HG02973 (cell line): ENCODE measurements around the gene ZNF831.

ENCODE experiments used
- ATAC-seq: cut with Tn5 transposase; IDR thresholded peaks from one replicate; pipeline ENCODE4 v1.9.1; 2021; ENCODE audit warnings: moderate library complexity; ENCODE audit not compliant: unreplicated experiment

Gene ZNF831

DNA sequence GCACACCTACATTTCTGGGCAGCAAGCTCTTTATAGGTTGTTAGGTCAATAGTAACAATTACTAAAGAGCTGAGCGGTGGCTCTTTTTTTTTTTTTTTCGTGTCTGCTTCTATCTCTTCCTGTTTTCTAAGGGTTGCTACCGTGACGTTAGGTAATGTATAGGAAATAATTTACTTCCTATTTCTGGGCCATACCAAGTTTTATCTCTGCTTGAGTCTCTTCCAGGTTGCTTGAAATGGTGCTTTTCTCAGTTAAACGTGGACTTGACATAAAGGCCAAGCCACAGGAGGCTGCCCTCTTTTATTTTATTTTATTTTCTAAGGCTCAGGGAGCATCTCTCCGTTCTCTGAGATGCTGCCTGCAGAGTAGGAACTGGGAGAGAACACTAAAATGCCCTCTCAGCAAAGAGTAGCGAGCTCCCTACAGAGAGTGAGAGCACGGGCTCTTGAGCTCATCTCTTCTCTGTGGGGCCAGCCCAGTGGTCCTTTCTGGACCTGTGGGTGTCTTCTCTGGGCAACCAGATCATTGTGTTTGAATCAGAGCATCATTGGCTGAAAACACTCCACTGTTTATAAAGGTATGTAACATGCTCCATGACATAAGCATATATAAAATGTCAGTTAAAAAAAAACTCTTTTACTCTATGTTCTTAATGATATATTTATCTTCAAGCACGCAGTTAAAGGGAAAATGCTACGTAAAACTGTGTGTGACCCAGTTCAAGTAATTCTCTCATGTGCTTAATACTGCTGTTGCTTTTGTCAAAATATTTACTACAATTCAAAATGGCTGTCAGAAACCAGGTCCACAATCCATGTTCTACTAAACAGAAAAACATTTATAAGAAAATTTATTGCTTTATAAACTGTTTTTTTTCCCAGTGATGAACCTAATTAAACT lies at the start of gene ZNF831:
Gene ZNF831 (plus strand): TSS at position 191 of the 900 bp plus-strand sequence. CDS start 27,199 bp downstream, outside the sequence.
- ATAC-seq, result no peak

DNA sequence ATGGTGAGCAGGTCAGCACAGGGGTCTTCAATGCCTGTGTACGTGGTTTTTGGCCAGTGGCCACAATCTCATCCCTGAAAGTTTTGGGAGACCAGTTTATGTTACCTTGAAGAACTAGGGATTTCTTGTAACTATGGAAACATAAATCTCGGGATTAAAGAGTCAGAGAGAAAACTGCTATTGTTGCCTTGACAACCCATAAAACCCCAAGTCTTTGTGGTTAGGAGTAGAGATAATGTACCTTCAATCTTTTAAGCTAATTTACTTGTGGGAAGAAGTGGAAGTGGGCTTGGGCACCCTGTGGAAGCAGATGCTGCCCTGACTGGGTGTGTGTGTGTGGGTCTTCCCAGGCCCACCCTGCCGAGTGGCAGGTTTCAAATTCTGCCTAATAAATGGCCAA lies 46.1 kb upstream of the ZNF831 start:
- ATAC-seq, result no peak

DNA sequence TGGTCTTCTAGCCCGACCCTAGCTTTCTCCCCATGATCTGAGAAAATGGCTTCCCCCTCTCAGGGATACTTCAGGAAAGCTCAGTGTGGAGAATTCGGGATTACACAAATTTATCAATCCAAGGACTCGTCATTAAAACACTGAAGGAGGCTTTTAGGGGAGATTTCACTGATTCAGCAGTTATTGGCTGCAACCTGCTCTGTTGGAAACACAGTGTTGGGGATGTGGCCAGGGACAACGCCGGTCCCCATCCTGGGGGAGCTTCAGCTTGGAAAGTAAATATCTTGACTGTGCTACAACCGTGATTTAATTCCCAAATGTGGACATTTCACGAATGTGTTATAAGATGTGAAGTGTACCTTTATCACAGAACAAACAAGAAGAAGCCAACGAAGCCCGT lies 44.8 kb upstream of the ZNF831 start:
- no peak for ATAC-seq

DNA sequence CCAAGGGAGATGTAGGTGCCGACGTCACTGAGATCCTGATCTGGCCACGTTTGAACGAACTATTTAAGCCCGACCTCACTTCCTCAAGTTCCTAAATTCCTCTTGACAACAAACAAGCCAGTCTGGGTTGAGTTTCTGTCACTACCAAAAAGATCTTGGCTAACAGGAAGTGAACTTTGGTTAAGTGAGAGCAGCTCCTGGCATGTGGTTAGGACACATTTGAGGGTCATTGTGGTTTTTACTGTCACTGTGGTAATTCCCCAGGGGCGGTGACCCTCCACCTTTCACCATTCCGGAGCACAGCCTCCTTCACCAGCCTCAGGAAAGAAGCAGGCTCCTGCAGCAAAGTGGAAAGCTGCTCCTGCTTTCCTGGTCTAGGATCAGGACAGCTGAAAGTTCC lies 43.1 kb upstream of the ZNF831 start:
- ATAC-seq, result no peak

DNA sequence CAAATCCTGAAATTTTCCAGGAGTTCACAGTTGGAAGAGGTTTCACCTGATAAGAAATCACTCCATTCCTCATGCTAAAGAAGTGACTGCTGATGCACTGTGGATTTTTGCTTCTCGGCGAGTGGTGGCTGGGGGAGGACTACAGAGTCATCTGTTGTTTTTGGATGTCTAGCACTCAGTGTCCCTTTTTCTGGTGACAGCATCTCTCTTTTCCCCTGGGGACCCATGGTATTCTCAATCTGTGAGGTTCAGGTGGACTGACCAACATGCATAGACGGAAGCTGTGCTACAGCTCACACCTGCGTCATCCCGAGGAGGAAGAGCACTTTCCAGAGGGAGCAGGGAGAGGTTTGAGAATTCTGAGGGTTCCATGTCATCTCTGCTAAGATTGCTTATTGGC lies 42.7 kb upstream of the ZNF831 start:
- ATAC-seq, result no peak

DNA sequence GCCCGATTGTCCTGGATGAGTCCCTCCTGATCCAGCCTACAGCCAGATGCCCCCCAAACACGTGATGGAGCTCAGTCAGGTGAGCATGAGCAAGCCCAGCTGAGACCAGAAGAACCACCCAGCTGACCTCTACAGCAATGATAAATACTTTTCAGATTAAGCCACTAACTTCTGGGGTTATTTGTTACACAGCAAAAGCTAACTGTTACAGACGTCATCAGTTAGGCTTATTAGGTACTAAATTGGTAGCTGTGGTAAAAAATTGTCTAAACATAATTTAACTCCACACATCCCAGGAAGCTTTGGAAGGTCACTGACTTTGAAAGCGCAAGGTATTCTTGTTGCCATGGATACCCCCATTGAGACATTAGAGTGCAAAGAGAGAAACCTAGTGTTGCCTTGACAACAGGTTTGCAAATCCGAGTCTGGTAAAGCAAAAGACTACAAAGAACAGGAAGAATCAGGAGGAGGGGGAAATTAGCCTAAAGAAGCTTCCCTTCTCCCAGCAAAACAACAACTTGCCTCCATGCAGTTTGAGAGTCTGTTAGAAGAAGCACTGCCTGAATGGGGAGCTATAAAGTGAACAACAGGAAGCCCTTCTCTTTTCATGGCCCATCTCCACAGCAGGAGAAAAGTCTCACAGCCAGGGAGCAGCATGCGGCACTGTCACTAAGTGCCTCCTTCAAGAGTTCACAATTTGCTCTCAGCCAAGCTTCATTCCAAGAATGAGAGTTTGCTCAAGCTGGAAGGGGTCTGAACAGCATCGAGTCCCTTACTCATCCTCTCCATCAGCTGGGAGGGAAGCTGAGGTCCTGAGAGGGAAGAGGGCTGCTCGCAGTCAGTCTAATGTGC lies 41.7 kb upstream of the ZNF831 start:
- no peak for ATAC-seq

DNA sequence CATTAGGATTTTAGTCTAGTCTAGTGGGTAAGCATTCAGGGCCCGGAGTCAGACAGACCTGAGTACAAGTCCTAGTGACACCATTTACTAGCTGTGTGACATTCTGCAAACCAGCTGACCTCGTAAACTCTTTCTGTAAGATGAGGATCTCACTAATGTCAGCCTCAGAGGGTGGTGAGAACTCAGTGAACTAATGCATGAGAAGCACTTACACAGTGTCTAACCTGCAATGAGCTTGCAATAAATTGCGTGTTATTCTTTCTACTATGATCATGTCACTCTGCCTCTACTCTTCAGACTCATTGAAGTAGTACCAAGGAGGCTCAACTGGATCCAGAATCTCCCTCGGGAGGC lies 41.1 kb upstream of the ZNF831 start:
- no peak for ATAC-seq

DNA sequence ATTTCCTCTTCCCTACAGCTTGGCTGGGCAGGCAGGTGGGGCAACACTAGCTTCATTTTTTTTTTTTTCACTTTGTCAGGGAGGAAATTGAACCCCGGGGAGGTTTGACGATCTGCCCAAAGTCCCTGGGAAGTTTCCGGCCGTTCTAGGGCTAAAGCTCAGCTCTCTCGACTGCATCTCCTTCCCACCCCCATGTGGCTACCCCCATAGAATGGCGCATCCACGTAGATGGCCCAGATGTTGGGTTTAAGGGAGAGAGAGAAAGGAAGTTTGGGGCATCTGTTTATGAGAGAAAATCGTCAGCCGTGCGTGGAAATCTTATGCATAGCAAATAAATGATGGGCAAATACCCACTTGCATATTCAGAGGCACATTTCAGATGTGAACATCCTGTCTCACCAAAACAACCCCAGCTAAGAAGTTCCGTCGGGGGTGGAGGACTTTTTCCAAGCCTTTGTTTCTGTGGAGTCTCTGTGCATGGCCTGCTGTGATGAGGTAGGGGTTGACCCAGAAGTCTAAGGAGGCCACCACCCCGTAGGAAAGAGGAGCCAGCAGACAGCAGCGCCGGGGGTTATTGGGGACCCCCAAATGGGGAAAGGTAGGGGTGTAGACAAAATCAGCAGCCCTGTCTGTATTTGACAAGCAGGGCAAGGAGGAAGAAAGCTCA lies 40.5 kb upstream of the ZNF831 start:
- ATAC-seq, result no peak

DNA sequence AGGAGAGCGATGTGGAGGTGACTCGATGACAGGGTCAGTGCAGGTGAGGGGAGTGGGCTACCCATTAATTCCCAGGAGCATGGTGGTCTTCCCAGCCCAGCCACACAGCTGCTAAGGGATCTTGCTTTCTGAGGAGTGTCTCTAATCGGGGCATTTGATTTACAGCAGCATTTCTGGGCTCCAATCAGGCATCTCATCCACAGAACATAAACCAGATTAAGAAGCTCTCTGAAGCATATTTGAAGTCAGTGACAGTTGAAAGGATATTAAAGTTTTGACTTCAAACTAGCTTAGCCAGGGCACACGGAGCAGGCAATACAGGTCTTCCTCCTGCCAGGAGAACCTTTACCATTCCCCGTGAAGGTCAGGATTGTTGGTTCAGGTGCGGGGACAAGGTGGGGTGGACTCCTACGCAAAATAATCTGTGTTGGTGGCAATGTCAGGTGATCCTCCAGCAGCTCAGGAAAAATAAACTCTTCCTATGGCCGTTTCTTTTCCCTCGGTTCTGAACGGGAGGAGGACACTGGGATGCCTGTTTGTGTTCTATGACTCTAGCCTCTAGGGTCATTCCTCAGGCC lies 39.9 kb upstream of the ZNF831 start:
- no peak for ATAC-seq

DNA sequence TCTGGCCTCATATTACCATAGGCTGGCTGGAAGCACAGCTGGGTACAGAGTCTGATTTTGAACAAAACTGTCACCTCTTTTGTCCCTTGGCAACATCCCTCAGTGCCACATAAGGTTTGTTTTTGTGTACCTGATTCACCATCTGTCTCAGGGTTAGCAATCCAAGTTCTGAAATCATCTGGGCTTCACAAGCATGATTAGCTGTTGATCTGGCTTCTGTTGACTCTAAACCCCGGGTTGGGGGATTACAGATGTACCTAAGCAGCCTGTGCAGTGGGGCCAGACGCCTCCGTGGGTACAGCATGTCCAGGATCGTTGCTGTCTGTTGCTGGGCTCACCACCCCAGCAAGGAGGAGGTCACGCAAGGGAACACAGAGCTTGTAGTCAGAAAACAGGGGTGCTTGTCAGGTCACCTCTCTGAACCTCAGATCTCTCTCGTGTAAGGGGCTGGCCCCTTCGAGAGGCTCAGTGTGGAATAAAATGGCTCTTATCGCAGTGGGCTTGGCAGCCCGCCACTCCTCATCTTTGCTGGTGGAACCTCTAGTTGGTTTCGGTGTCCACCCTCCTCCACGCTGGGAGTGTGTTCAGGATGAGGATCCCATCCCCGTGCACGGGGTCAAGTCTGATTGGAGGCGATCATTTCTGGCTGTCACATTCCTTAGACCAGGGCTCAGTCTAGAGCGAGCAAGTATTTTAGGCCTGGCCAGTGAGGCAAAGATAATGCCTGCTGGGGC lies 39.2 kb upstream of the ZNF831 start:
- ATAC-seq, result no peak

DNA sequence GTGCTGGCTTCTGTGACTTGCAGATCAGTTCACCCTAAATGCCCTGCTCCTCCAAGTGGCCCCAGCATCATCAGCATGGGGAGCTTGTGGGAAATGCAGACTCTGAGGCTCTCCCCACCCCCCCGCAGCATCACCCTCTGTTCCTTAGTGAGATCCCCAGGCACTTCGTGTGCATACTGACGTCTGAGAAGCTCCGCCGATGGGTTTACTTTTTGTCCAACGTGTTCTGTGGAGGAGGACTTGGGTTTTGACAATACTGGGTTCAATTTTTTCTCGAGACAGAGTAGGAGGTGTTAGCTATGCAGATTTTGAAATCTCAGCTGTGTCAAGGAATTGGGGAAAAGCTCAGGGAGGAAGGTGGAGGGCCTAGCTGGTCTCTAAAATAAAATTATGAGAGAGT lies 38.3 kb upstream of the ZNF831 start:
- no peak for ATAC-seq

DNA sequence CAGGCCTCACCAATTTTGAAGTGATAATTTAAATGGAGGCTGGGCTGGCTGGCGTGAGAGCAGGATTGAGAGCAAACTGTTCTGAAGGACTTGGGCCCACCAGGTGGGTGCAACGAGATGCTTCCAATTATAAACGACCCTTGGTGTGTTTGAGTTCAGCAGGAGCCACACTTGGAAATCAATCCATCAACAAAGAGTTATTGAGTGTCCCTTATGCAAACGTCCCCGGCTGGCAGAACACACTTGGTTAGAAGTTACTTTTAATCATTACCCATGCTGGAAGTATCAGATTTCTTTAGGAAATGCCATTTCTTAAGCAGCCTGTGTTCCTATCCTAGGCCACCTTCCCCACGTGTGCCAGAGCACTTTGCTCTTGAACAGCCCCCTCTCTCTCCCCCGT lies 37.8 kb upstream of the ZNF831 start:
- ATAC-seq, result no peak

DNA sequence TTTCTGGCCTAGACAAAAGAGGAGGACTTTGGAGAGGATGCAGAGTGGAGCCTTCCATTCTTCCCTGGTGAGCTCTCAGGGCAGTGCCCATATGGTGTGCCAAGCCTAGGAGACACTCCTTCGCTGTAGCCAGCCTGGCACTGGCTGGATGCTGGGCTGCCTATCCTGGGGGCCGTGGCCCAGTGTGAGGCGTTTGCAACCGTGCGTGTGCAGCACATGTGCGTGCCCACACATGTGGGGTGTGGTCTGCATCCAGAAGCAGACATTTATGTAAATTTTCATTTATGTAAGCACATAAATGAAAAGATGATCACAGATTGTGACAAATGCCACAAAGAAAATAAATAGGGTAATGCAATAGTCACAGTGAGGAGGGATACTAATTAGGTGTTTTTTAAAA lies 35.8 kb upstream of the ZNF831 start:
- ATAC-seq, result no peak

DNA sequence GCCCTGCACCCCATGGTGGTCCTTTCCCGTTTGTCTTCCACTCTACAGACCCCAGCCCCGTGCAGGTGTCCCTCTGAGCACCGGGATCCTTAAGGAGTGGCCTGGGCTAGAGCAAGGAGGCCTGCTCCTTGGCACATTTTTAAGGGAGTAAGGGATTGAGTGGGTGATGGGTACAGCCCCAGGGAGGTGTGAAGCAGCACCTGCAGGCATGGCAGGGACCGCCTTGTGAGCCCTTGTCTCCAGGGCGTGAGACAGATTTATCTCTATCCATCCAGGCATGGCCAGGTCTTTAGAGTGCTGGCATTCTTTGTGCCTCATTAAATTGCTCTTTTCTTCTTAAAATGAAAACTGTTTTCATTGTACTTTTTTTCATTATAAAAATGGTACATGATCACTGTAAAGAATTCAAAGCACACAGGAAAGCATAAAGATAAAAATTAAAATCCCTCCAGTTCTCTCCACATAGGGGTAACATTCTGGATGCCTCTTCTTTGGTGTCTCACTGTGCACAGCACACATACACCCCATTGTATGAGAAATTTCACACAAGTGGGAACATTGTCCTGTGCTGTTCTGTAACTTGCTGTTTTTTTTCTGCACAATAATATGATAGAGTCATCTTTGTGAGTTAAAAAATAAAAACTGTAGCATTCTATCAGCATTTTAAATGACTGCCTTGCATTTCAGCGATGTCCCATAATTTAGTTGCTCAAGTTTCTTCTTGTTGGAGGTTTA lies 31.9 kb upstream of the ZNF831 start:
- ATAC-seq, result no peak

DNA sequence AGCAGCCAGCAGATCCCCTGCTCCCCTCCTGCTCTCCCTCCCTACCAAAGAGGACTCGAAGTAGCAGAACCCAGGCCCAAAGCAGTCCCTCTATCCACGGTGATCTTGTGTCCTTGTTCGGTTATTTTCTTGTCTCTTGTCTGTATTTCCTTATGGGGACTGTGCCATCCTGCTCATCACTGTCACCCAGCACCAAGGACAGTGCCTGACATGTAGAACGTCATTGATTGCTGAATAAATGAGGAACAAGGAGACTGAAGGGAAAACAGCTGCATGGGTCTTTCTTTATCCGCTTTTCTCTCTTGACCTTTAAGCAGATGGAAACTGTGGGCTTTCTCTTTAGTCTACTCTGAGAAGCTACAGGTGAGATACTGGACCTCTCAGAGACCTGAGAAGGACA lies 29.4 kb upstream of the ZNF831 start:
- ATAC-seq, result no peak

DNA sequence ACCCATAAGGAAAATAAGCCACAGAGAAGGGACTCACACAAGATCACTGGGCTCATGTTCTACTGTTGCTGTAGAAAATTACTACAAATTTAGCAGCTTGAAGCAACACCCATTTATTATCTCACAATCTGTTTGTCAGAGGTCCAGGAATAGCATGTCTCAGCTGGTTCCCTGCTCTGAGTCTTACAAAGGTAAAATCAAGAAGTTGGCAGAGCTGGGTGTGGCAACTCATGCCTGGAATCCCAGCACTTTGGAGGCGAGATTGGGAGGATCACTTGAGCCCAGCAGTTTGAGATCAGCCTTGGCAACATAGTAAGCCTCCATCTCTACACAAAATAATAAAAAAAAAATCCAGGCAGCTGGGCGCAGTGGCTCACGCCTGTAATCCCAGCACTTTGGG lies 28.5 kb upstream of the ZNF831 start:
- ATAC-seq, result no peak

DNA sequence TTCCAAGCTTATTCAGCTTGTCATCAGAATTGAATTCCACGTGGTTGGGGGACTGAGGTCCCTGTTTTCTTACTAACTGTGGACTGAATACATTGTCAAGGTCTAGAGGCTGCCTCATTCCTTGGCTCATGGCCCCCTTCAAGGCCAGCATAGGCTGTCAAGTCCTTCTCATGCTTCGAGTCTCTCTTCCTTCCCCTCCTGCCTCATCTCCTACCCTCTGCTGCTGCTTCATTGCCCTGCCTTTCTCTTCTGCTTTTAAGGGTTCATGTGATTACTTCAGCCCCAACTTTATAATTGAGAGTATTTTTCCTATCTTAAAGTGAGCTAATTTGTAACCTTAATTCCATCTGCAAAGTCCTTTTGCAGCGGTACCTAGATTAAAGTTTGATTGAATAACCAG lies 27.6 kb upstream of the ZNF831 start:
- ATAC-seq, result no peak

DNA sequence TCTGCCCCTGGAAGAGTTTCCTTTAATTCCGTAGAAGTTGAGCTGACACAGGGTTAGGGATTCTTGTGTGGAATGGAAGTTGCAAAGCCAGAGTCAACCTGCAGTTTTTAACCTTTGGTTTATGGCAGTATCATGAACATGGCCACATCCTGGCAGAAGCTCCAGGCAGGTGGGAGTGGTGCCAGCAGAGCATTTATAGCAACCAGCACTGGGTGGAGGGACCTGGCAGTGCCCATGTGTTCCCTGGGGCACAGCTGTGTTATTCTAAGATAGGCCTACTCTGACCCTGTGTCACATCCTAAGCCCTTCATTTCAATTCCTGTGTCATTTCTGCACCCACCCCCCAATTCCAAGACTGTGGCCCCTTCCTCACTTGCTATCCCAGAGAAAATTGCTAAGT lies 26.1 kb upstream of the ZNF831 start:
- no peak for ATAC-seq

DNA sequence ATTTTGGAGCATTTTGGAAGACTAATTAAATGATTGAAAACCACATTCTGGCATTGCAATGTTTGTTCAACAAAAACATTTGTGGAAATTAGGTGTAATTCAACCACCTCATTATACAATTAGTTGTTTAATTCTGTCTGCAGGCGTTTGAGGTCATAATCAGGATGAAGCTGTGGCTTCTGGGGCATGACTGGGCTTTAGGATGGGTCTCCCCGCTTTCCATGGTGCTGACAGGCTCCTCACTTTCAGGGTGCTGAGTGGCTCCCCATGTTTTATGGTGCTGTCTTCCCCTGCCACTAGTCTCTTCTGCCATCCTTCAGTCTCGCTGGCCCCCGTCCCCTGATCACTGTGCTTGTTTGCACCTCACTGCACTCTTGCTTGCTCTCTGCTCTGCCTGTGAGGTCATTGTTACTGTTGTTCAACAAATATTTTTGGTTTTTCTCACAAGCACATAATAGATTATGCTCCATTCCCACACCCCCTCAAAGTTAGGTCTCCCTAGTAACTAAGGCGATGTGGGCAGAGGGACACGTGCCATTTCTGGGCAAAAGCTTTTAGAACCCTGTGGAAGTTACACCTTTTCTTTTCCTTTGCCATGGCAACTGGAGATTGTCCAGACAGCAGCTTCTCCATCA lies 25.4 kb upstream of the ZNF831 start:
- no peak for ATAC-seq
